Activated gamma-delta T cell treated with anti-CD3 and anti-CD28 coated beads, Interleukin-2, amount 50 U/mL, for 16 hours (primary cell): ENCODE results near the gene PPFIA1.

Experiments
- DNase-seq: peaks from one replicate; pipeline ENCODE4 v3.0.0-alpha.2; 2020; ENCODE audit warnings: low read depth

Gene PPFIA1

GRCh38 chr11:70415642-70416395 is 145.3 kb downstream of the PPFIA1 start:
- DNase-seq = no peak

- no peak for DNase-seq
These were observed 146.4 kb downstream of the PPFIA1 start for GRCh38 chr11:70416881-70417280.

- no peak for DNase-seq
These were observed 147.6 kb downstream of the PPFIA1 start for GRCh38 chr11:70418130-70418529.

- DNase-seq = no peak
These were observed 149.0 kb downstream of the PPFIA1 start for GRCh38 chr11:70419307-70420007.

GRCh38 chr11:70420008-70420464 is 149.5 kb downstream of the PPFIA1 start:
- DNase-seq = no peak

GRCh38 chr11:70420496-70420895 is 150.0 kb downstream of the PPFIA1 start:
- no peak for DNase-seq

GRCh38 chr11:70421123-70421522 is 150.6 kb downstream of the PPFIA1 start:
- no peak for DNase-seq

- DNase-seq = no peak
These were observed 152.4 kb downstream of the PPFIA1 start for GRCh38 chr11:70422692-70423522.

- DNase-seq = peak; percentile 29
These were observed 153.3 kb downstream of the PPFIA1 start for GRCh38 chr11:70423523-70424505.

GRCh38 chr11:70424765-70425344 is 154.4 kb downstream of the PPFIA1 start:
- no peak for DNase-seq

- DNase-seq = no peak
These were observed 156.9 kb downstream of the PPFIA1 start for GRCh38 chr11:70427436-70427835.

- DNase-seq = no peak
These were observed 158.4 kb downstream of the PPFIA1 start for GRCh38 chr11:70428701-70429427.

- DNase-seq = no peak
These were observed 158.9 kb downstream of the PPFIA1 start for GRCh38 chr11:70429428-70429705.

GRCh38 chr11:70429724-70430521 is 159.4 kb downstream of the PPFIA1 start:
- no peak for DNase-seq

- no peak for DNase-seq
These were observed 160.4 kb downstream of the PPFIA1 start for GRCh38 chr11:70430671-70431574.

- no peak for DNase-seq
These were observed 161.1 kb downstream of the PPFIA1 start for GRCh38 chr11:70431611-70432010.

GRCh38 chr11:70432065-70432464 is 161.6 kb downstream of the PPFIA1 start:
- DNase-seq = no peak

GRCh38 chr11:70432580-70432979 is 162.1 kb downstream of the PPFIA1 start:
- DNase-seq = no peak

- DNase-seq = no peak
These were observed 162.5 kb downstream of the PPFIA1 start for GRCh38 chr11:70433038-70433437.
